HFFc6 (cell line): ENCODE measurements around the gene ANGPTL1. TPM values are rescaled to one million over a fixed set of nuclear protein-coding genes. Genes with fewer than 3 reads are reported as not detected.
A peak's percentile ranks its signal among the peaks of the same experiment; 100 is the strongest.

ENCODE experiments used
- DNase-seq: peaks from one replicate; pipeline ENCODE4 v3.0.0-alpha.2; 2018
- H3K27ac Mint-ChIP-seq: 2 replicates; pipeline ENCODE4 v1.8.0; 2020; ENCODE audit warnings: mild to moderate bottlenecking, mixed read lengths
- H3K27me3 Mint-ChIP-seq: 2 replicates; pipeline ENCODE4 v1.8.0; 2021; ENCODE audit warnings: mild to moderate bottlenecking, moderate library complexity, mixed read lengths; ENCODE audit not compliant: insufficient read depth
- H3K36me3 Mint-ChIP-seq: 2 replicates; pipeline ENCODE4 v1.8.0; 2021; ENCODE audit warnings: low read depth, mixed read lengths
- H3K4me1 Mint-ChIP-seq: 2 replicates; pipeline ENCODE4 v1.8.0; 2020; ENCODE audit warnings: low read depth, mixed read lengths
- H3K4me3 Mint-ChIP-seq: 2 replicates; pipeline ENCODE4 v1.8.0; 2020; ENCODE audit warnings: mild to moderate bottlenecking, moderate library complexity, mixed read lengths
- H3K9me3 Mint-ChIP-seq: 2 replicates; pipeline ENCODE4 v1.8.0; 2020; ENCODE audit warnings: mild to moderate bottlenecking, mixed read lengths
- total RNA-seq, 6 experiments: library from RNA; stranded (reverse); fragmentation: NEBNext Ultra II Directional; extraction: Animal tissue kit (Norgen Biotek cat#: 25700); gene quantifications; 2 replicates in 1 of 6; 3 replicates in 5 of 6; pipeline ENCODE4 v1.2.3, GENCODE V29; 2021
- TF ChIP-seq, protein P1 (sequence below): fragments of 200-600 bp; sonication (generic); IDR thresholded peaks from 2 replicates; pipeline ENCODE4 v1.5.0; 2021; ENCODE audit warnings: antibody characterized with exemption, mild to moderate bottlenecking

Gene ANGPTL1
- total RNA-seq, 6 experiments from 2014 or later: not detected

DNA sequence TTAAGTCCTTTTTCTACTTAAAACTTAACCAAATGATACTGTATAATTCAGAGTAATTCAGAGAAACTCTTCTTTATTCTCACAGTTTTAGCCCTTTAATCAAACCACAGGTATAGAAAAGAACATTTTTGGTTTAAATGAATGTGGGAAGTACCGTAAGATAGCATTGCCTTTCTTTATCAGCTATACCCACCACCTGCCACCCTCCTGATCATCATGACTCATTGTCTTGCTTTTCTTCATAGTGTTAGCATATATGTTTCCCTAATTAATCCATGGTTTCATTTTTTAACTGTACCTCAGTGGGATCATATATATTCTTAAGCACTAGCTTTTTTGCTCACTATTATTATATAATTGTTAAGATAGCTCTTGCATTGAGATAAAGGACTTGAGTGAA lies 27.5 kb upstream of the ANGPTL1 start:
- TF ChIP-seq, protein P1, sequence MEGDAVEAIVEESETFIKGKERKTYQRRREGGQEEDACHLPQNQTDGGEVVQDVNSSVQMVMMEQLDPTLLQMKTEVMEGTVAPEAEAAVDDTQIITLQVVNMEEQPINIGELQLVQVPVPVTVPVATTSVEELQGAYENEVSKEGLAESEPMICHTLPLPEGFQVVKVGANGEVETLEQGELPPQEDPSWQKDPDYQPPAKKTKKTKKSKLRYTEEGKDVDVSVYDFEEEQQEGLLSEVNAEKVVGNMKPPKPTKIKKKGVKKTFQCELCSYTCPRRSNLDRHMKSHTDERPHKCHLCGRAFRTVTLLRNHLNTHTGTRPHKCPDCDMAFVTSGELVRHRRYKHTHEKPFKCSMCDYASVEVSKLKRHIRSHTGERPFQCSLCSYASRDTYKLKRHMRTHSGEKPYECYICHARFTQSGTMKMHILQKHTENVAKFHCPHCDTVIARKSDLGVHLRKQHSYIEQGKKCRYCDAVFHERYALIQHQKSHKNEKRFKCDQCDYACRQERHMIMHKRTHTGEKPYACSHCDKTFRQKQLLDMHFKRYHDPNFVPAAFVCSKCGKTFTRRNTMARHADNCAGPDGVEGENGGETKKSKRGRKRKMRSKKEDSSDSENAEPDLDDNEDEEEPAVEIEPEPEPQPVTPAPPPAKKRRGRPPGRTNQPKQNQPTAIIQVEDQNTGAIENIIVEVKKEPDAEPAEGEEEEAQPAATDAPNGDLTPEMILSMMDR: no peak
- no peak for DNase-seq
- no peaks in the 10 kb centered on the region for H3K27me3 Mint-ChIP-seq
- H3K4me3 Mint-ChIP-seq: no peak overlapping the region
- peaks cover 4% of the 10 kb centered on the region; the same call in 1 of the 2 replicates for H3K9me3 Mint-ChIP-seq
- no peak overlapping the region for H3K27ac Mint-ChIP-seq
- no peaks in the 10 kb centered on the region for H3K4me1 Mint-ChIP-seq
- H3K36me3 Mint-ChIP-seq: peaks cover 32% of the 10 kb centered on the region

DNA sequence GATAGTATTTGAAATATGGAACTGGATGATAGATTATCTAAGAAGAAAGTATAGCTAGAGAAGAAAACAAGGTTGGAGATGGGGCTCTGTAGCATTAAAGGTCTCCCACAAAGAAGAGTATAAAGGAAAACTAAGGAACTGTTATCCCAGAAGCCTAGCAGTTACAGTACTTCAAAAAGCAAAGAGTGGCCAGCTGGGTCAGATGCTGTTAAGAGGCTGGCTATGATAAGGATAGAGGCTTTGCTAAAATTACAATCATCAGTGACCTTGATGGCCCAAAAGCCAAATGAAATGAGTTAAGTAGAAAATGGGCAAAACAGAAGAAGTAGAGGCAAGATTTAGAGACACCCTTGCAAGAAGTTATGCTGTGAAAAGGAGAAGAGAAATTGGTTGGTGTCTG lies 25.1 kb upstream of the ANGPTL1 start:
- Mint-ChIP-seq H3K4me1 (no peaks in the 10 kb centered on the region), H3K27ac (no peak overlapping the region), H3K9me3 (peaks cover 4% of the 10 kb centered on the region; the same call in 1 of the 2 replicates), H3K27me3 (no peaks in the 10 kb centered on the region), H3K4me3 (no peak overlapping the region), H3K36me3 (peaks cover 25% of the 10 kb centered on the region)
- no peak for DNase-seq
- TF ChIP-seq, protein P1: no peak

DNA sequence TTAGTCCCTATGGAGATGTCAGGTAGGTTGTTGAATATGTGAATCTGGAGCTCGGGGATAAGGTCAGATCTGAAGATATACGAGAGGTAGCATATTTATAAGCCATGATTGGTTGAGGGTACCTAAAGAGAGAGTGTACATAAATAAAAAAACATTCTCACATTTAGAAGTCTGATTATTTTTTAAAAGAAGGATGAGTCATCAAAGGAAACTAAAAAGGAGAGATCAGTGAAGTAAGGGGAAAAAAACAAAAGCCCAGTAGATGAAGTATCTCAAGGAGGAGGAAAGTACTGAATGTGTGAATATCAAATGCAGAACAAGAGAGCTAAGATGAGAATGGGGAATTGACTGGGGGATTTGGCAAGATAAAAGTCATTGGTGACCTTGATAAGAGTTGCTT lies 15.7 kb upstream of the ANGPTL1 start:
- H3K27me3 Mint-ChIP-seq: no peaks in the 10 kb centered on the region
- H3K36me3 Mint-ChIP-seq: peaks cover 13% of the 10 kb centered on the region
- H3K4me1 Mint-ChIP-seq: peaks cover 10% of the 10 kb centered on the region
- 0 out of 2 replicates have a peak overlapping the region, but pooled peaks have one; percentile 1 for H3K27ac Mint-ChIP-seq
- no peaks in the 10 kb centered on the region for H3K9me3 Mint-ChIP-seq
- DNase-seq: no peak
- no peak overlapping the region for H3K4me3 Mint-ChIP-seq
- TF ChIP-seq, protein P1: no peak

DNA sequence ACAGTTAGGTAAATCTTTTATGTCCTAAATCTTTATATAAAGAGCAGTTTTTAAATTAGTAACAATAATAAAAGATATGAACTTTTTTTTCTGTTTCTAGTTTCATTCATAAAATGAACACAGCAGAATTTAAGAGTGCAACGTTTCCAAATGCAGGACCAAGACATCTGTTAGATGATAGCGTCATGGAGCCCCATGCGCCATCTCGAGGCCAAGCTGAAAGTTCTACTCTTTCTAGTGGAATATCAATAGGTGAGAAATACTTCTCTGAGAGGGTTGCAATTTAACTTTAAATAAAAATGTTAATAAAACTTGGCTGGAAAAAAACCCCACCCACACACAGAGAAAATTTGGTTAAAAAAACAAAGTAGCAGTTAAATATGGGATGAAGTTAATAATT lies 15.0 kb upstream of the ANGPTL1 start:
- peaks cover 20% of the 10 kb centered on the region for H3K36me3 Mint-ChIP-seq
- H3K4me3 Mint-ChIP-seq: no peak overlapping the region
- H3K4me1 Mint-ChIP-seq: peaks cover 10% of the 10 kb centered on the region
- H3K9me3 Mint-ChIP-seq: no peaks in the 10 kb centered on the region
- TF ChIP-seq, protein P1: no peak
- no peak overlapping the region for H3K27ac Mint-ChIP-seq
- no peaks in the 10 kb centered on the region for H3K27me3 Mint-ChIP-seq
- DNase-seq: no peak

DNA sequence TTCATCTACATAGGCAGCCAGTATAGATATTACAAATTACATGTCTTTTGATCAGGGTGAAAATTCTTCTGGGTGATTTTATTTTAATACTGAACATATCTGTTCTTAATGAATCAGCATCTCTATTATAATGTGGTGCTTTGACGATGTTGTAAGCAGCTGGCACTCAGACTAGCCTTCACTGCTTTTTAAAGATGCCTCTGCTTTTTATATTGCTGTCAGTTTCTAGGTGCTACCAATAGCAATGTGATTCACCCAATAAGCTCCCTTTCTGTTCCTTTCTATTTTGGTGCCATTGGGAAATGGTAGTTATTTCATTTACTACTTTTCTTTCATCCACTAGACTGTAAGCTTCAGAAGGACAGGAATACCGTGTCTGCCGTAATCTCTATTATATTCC lies 11.1 kb upstream of the ANGPTL1 start:
- no peak for DNase-seq
- TF ChIP-seq, protein P1: no peak
- no peak overlapping the region for H3K4me3 Mint-ChIP-seq
- no peaks in the 10 kb centered on the region for H3K27me3 Mint-ChIP-seq
- no peaks in the 10 kb centered on the region for H3K9me3 Mint-ChIP-seq
- H3K4me1 Mint-ChIP-seq: peaks cover 10% of the 10 kb centered on the region
- no peak overlapping the region for H3K27ac Mint-ChIP-seq
- H3K36me3 Mint-ChIP-seq: peaks cover 17% of the 10 kb centered on the region

DNA sequence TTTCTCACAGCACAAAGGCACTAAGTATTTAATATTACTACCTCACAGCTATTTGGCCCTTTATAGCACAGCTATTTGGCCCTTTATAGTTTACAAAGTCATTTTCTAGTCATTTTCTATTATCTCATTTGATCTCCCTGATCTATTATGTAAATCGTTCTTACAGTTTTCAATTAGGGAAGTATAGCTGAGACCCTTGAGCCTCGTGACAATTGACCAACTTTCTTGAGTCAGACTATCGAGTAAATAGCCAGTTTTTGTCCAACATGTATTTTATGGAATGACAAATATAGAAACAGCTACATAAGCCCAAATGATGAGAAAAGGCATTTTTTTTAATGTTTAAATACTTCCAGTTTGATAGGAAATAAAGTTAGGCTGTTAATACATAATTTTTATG lies 7.0 kb upstream of the ANGPTL1 start:
- peaks cover 10% of the 10 kb centered on the region for H3K4me1 Mint-ChIP-seq
- H3K4me3 Mint-ChIP-seq: no peak overlapping the region
- H3K27me3 Mint-ChIP-seq: peaks cover under 1% of the 10 kb centered on the region; the same call in 1 of the 2 replicates
- H3K9me3 Mint-ChIP-seq: no peaks in the 10 kb centered on the region
- peaks cover 9% of the 10 kb centered on the region for H3K36me3 Mint-ChIP-seq
- DNase-seq: no peak
- TF ChIP-seq, protein P1: no peak
- H3K27ac Mint-ChIP-seq: no peak overlapping the region
